Stimulated activated CD8-positive, alpha-beta memory T cell treated with anti-CD3 and anti-CD28 coated beads, Interleukin-7, amount 100 ng/mL, for 1 hour (primary cell): ENCODE data around the gene LYPLA2.
"Not testable (repeated sequence)": the region's sequence is repeated elsewhere in the genome, so short reads cannot be mapped to it uniquely, and the experiment has no call there.

Experiments used
- DNase-seq, 2 donors: peaks; one replicate each; pipeline ENCODE4 v3.0.0-alpha.2; 2020; ENCODE audit warnings: low read depth in 2 of 2

LYPLA2 gene

GRCh38 chr1:23801338-23801748 is 10.4 kb downstream of the LYPLA2 start:
- DNase-seq, result no peak

GRCh38 chr1:23801876-23802275 is 10.9 kb downstream of the LYPLA2 start:
- no peak for DNase-seq

- not testable (repeated sequence) for DNase-seq
These were observed 11.9 kb downstream of the LYPLA2 start for GRCh38 chr1:23802809-23803342.

GRCh38 chr1:23803674-23804073 is 12.7 kb downstream of the LYPLA2 start:
- no peak for DNase-seq

GRCh38 chr1:23804183-23804835 is 13.4 kb downstream of the LYPLA2 start:
- no peak for DNase-seq

GRCh38 chr1:23805025-23805424 is 14.1 kb downstream of the LYPLA2 start:
- DNase-seq, result no peak

GRCh38 chr1:23806280-23806679 is 15.3 kb downstream of the LYPLA2 start:
- no peak for DNase-seq

- DNase-seq, result no peak
These were observed 16.5 kb downstream of the LYPLA2 start for GRCh38 chr1:23807453-23807852.

- DNase-seq, result peak; percentile 56 to 64
These were observed 18.8 kb downstream of the LYPLA2 start for GRCh38 chr1:23809751-23810171.

- no peak for DNase-seq
These were observed 20.0 kb downstream of the LYPLA2 start for GRCh38 chr1:23810818-23811540.

- DNase-seq, result no peak
These were observed 23.1 kb downstream of the LYPLA2 start for GRCh38 chr1:23814016-23814415.

- DNase-seq, result no peak
These were observed 25.4 kb downstream of the LYPLA2 start for GRCh38 chr1:23816361-23816760.

- no peak for DNase-seq
These were observed 26.0 kb downstream of the LYPLA2 start for GRCh38 chr1:23816906-23817305.

GRCh38 chr1:23817633-23818032 is 26.7 kb downstream of the LYPLA2 start:
- no peak for DNase-seq

- no peak for DNase-seq
These were observed 32.8 kb downstream of the LYPLA2 start for GRCh38 chr1:23823767-23824166.

- no peak for DNase-seq
These were observed 33.7 kb downstream of the LYPLA2 start for GRCh38 chr1:23824711-23825075.

- peak; percentile 76 to 80 for DNase-seq
These were observed 34.3 kb downstream of the LYPLA2 start, which contains the start of gene HMGCL for GRCh38 chr1:23825076-23825761. TSS of gene HMGCL (minus strand) at chr1:23825429. CDS start at chr1:23825415, 14 bp downstream.

GRCh38 chr1:23825762-23826522 is 35.0 kb downstream of the LYPLA2 start:
- DNase-seq, result no peak

- DNase-seq, result not testable (repeated sequence)
These were observed 35.6 kb downstream of the LYPLA2 start for GRCh38 chr1:23826590-23826989.

- no peak for DNase-seq
These were observed 36.8 kb downstream of the LYPLA2 start for GRCh38 chr1:23827717-23828116.

GRCh38 chr1:23834156-23834555 is 43.2 kb downstream of the LYPLA2 start:
- DNase-seq, result not testable (repeated sequence)

- DNase-seq, result no peak
These were observed 45.1 kb downstream of the LYPLA2 start for GRCh38 chr1:23836037-23836436.
